ENCODE data around the gene ARRB2. TPM values are rescaled to one million over a fixed set of nuclear protein-coding genes. Genes with fewer than 3 reads are reported as not detected.
"Not testable (repeated sequence)": the region's sequence is repeated elsewhere in the genome, so short reads cannot be mapped to it uniquely, and the experiment has no call there.

The ARRB2 gene
- total and polyA plus RNA-seq, 4 donors, result 11.8 to 16.5 (median 13.9) TPM

DNA sequence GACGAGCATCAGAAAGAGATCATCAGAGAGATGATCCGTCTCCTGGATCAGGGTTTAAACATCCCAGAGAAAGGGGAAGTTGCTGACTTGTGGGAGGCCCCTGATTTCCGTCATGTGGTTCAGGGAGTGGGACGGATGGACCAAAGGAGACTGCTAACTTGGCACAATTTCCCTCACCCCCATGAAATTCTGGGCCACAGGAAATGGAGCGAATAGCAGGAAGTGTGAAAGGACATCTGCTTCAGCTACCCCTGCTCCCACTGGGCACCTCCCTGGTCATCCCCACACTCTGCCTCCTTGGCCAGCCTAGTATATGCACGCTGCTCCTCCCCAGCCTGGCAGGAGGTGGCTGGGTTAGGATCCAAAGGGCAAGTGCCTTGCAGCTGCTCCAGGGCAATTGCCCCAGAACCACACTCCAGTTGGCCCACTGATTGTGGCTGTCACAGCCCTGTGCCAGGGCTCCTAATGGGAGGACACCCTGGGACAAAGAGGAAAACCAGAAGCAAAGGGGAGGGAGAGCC lies 1.3 kb downstream of the ARRB2 start (continued):
- TF ChIP-seq FOXA2 (IDR thresholded peaks at IDR 0.05), result no peak
- TF ChIP-seq YY1 (IDR thresholded peaks at IDR 0.05), result peak; percentile 34
- TF ChIP-seq TAF1 (conservative IDR thresholded peaks at IDR 0.05), result peak; percentile 45
- peak; percentile 56 for TF ChIP-seq MAX (IDR thresholded peaks at IDR 0.05)
- peak; percentile 91 for TF ChIP-seq SP1 (IDR thresholded peaks at IDR 0.05)
- TF ChIP-seq JUND (IDR thresholded peaks at IDR 0.05), result peak; percentile 4 to 48

DNA sequence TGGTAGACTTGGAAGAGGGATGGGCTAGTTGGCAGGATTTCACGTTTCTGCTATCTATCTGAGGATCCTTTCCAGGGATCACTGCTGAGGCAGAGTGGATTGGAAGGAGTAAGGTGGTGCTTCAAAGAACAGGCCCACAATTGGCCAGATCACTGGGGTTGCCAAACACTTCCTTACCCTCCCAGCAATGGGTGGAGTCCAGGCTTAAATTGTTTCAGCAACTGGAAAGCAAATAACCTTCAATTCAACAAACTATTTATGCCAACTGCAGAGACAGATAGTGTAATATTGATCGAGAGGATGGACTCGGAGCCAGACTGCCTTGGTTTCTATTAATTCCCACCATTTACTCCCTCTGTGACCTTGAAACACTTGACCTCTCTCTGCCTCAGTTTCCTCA lies 2.1 kb downstream of the ARRB2 start:
- Histone ChIP-seq H3K36me3 (ENCODE audit: control insufficient read depth in 4 of 4, insufficient read depth in 3 of 4, low read depth in 1 of 4, low read length in 3 of 4) (peaks cover 0 to 7% (median 2%) of the 10 kb centered on the region in 4 donors), H3K27me3 (ENCODE audit: control insufficient read depth in 4 of 4, insufficient read depth in 4 of 4, low read length in 3 of 4) (no peaks in the 10 kb centered on the region), H3K9me3 (ENCODE audit: control insufficient read depth in 4 of 4, low read length in 3 of 4) (no peaks in the 10 kb centered on the region), H3K9ac (ENCODE audit: low read depth in 1 of 2, low read length in 2 of 2) (peak overlapping the region in 1 of 2 donors; percentile 8), H3K27ac (ENCODE audit: low read depth in 1 of 2, low read length in 2 of 2) (peak overlapping the region; percentile 89 to 95), H3K4me3 (ENCODE audit: low read depth in 1 of 3, low read length in 3 of 3) (no peak overlapping the region), H3K4me1 (ENCODE audit: control insufficient read depth in 4 of 4, insufficient read depth in 4 of 4, low read length in 3 of 4) (peaks cover 15 to 37% (median 27%) of the 10 kb centered on the region in 4 donors)
- no peak for DNase-seq (ENCODE audit: low spot score)
- 23% methylated on average over 3 of the region's 3 CpGs for WGBS
- TF ChIP-seq HNF4G (IDR thresholded peaks at IDR 0.05) (peak; percentile 28), NR2F2 (IDR thresholded peaks at IDR 0.05) (no peak), TAF1 (conservative IDR thresholded peaks at IDR 0.05) (no peak), JUND (IDR thresholded peaks at IDR 0.05) (no peak), HNF4A (conservative IDR thresholded peaks at IDR 0.05) (peak; percentile 58 to 73), MAX (IDR thresholded peaks at IDR 0.05) (no peak), ZBTB33 (IDR thresholded peaks at IDR 0.05) (no peak), YY1 (IDR thresholded peaks at IDR 0.05) (no peak), RXRA (IDR thresholded peaks at IDR 0.05) (peak; percentile 66 to 74), EGR1 (IDR thresholded peaks at IDR 0.05; ENCODE audit: low read depth in 2 of 2) (no peak), RAD21 (IDR thresholded peaks at IDR 0.05) (peak in 1 of 2 donors; percentile 56), ATF3 (IDR thresholded peaks at IDR 0.05) (no peak), FOXA1 (IDR thresholded peaks at IDR 0.05) (no peak), GABPA (IDR thresholded peaks at IDR 0.05 in 1 of 2, conservative IDR thresholded peaks at IDR 0.05 in 1 of 2) (no peak), SP1 (IDR thresholded peaks at IDR 0.05) (peak; percentile 70), FOXA2 (IDR thresholded peaks at IDR 0.05) (peak; percentile 28), CTCF (IDR thresholded peaks at IDR 0.05; ENCODE audit: low read depth, low read length, missing input control) (no peak)
- TF ChIP-seq, protein P1, sequence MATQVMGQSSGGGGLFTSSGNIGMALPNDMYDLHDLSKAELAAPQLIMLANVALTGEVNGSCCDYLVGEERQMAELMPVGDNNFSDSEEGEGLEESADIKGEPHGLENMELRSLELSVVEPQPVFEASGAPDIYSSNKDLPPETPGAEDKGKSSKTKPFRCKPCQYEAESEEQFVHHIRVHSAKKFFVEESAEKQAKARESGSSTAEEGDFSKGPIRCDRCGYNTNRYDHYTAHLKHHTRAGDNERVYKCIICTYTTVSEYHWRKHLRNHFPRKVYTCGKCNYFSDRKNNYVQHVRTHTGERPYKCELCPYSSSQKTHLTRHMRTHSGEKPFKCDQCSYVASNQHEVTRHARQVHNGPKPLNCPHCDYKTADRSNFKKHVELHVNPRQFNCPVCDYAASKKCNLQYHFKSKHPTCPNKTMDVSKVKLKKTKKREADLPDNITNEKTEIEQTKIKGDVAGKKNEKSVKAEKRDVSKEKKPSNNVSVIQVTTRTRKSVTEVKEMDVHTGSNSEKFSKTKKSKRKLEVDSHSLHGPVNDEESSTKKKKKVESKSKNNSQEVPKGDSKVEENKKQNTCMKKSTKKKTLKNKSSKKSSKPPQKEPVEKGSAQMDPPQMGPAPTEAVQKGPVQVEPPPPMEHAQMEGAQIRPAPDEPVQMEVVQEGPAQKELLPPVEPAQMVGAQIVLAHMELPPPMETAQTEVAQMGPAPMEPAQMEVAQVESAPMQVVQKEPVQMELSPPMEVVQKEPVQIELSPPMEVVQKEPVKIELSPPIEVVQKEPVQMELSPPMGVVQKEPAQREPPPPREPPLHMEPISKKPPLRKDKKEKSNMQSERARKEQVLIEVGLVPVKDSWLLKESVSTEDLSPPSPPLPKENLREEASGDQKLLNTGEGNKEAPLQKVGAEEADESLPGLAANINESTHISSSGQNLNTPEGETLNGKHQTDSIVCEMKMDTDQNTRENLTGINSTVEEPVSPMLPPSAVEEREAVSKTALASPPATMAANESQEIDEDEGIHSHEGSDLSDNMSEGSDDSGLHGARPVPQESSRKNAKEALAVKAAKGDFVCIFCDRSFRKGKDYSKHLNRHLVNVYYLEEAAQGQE (IDR thresholded peaks at IDR 0.05), result peak; percentile 97

- H3K36me3 ChIP-seq (ENCODE audit: control insufficient read depth in 4 of 4, insufficient read depth in 3 of 4, low read depth in 1 of 4, low read length in 3 of 4); H3K9me3 ChIP-seq (ENCODE audit: control insufficient read depth in 4 of 4, low read length in 3 of 4); H3K27me3 ChIP-seq (ENCODE audit: control insufficient read depth in 4 of 4, insufficient read depth in 4 of 4, low read length in 3 of 4); H3K4me3 ChIP-seq (ENCODE audit: low read depth in 1 of 3, low read length in 3 of 3); H3K9ac ChIP-seq (ENCODE audit: low read depth in 1 of 2, low read length in 2 of 2); DNase-seq (ENCODE audit: low spot score): not testable (repeated sequence)
- 85% methylated on average over 9 of the region's 15 CpGs for whole genome bisulfite sequencing
- peak overlapping the region in 1 of 2 donors; percentile 54 for H3K27ac ChIP-seq (ENCODE audit: low read depth in 1 of 2, low read length in 2 of 2)
- peaks cover 15 to 38% (median 28%) of the 10 kb centered on the region in 4 donors for H3K4me1 ChIP-seq (ENCODE audit: control insufficient read depth in 4 of 4, insufficient read depth in 4 of 4, low read length in 3 of 4)
These were observed 4.1 kb downstream of the ARRB2 start for GRCh38 chr17:4714340-4715062.
